Body of pancreas (tissue), 4 donors: Measurements from ENCODE around the gene SPATA16.

ENCODE experiments used
- CTCF ChIP-seq, 7 experiments: fragments of 450-650 bp in 4 of 7; fragments of 200-600 bp in 3 of 7; sonication (generic) in 3 of 7; IDR thresholded peaks; one replicate each; pipeline ENCODE4 v1.5.1; 2016 to 2019; ENCODE audit warnings: antibody characterized with exemption in 7 of 7
- POLR2A ChIP-seq, 3 donors: fragments of 450-650 bp; IDR thresholded peaks; one replicate each; pipeline ENCODE4 v1.6.1; 2016; ENCODE audit warnings: antibody characterized with exemption in 3 of 3, mild to moderate bottlenecking in 2 of 3

GRCh38 chr3:172875039-172875438 lies 266.0 kb downstream of the SPATA16 start:
- TF ChIP-seq CTCF (IDR thresholded peaks at IDR 0.05) (no peak), POLR2A (IDR thresholded peaks at IDR 0.05) (no peak)
